ENCODE data around the gene GTF3C5.

The GTF3C5 gene, protein sequence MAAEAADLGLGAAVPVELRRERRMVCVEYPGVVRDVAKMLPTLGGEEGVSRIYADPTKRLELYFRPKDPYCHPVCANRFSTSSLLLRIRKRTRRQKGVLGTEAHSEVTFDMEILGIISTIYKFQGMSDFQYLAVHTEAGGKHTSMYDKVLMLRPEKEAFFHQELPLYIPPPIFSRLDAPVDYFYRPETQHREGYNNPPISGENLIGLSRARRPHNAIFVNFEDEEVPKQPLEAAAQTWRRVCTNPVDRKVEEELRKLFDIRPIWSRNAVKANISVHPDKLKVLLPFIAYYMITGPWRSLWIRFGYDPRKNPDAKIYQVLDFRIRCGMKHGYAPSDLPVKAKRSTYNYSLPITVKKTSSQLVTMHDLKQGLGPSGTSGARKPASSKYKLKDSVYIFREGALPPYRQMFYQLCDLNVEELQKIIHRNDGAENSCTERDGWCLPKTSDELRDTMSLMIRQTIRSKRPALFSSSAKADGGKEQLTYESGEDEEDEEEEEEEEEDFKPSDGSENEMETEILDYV

DNA sequence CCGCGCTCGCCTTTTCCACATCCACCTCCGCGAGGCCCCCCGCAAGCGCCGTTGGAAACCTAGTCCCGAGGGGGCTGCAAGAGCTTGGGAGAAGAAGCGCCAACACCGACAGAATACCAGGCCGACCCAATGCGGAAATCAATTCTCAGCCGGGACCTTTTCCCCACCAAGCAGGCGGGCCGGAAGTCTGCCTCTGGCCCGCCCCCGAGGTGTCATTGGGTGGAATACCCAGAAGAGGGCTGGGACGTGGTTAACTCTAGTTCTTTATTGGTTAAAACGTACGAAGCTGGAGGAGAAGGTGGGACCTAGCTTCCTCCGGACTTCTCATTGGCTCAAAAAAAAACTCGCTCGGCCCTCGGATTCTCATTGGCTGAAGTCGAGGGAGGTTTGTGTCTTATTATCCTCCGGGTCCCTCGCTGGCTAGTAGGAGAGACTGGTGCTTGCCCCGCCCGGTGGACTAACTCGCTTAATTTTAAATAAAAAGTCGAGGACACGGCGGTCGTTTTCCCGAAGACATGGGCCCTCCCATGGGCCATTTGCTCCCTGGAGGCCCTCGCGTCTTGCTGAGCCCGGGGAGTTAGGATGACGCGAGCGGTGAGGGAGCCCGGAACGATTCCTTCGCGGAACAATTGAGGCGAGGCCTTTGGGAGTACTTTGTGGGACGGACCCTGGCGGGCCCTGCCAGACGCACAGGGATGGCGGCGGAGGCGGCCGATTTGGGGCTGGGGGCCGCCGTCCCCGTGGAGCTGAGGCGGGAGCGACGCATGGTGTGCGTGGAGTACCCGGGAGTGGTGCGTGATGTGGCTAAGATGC is at the start of gene GTF3C5:
Gene GTF3C5, plus strand, starts transcription at position 681 of the 813 bp plus-strand sequence. Its CDS starts 15 bp downstream, at position 696.
- peaks cover 37% of the 10 kb centered on the region for H3K4me1 ChIP-seq (ENCODE audit: control insufficient read depth, insufficient read depth, low read length)
- H3K36me3 ChIP-seq (ENCODE audit: control insufficient read depth in 2 of 2, insufficient read depth in 2 of 2, low read length in 2 of 2), result peaks cover 0 to 4% of the 10 kb centered on the region in 2 donors
- H3K27ac ChIP-seq (ENCODE audit: low read length), result peak within 1 kb of the TSS; percentile 77
- H3K9me3 ChIP-seq (ENCODE audit: control insufficient read depth in 2 of 2, low read length in 2 of 2), result no peaks in the 10 kb centered on the region
- H3K27me3 ChIP-seq (ENCODE audit: control insufficient read depth in 1 of 2, insufficient read depth in 2 of 2, low read length in 2 of 2), result no peaks in the 10 kb centered on the region
- peak within 1 kb of the TSS; percentile 81 to 97 for H3K4me3 ChIP-seq (ENCODE audit: low read length in 2 of 2)
- peak within 1 kb of the TSS; percentile 91 to 94 for H3K9ac ChIP-seq (ENCODE audit: low read length in 2 of 2)

DNA sequence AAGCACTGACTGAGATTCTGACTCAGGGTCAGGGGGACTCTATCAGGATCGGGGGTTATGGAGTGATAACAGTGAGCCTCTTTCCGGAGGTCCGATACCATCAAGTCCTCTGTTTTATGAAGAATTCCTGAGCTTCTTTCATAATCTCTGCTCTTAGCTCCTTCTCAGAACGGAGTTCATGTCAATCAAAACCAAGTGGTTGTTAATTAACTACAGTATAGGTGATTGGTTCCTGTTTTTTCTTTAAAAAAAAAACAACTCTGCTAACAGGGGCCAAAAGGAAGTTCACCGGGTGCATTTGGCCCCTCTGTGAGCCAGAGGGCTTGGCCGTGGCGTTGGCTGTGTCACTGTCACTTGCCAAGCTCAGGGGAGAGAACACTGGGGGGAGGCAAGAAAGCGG is 48.3 kb upstream of the GTF3C5 start:
- no peaks in the 10 kb centered on the region for H3K4me1 ChIP-seq (ENCODE audit: control insufficient read depth, insufficient read depth, low read length)
- H3K36me3 ChIP-seq (ENCODE audit: control insufficient read depth in 2 of 2, insufficient read depth in 2 of 2, low read length in 2 of 2), result no peaks in the 10 kb centered on the region
- peaks cover 18 to 30% of the 10 kb centered on the region in 2 donors for H3K27me3 ChIP-seq (ENCODE audit: control insufficient read depth in 1 of 2, insufficient read depth in 2 of 2, low read length in 2 of 2)
- H3K9ac ChIP-seq (ENCODE audit: low read length in 2 of 2), result no peak overlapping the region
- H3K27ac ChIP-seq (ENCODE audit: low read length), result no peak overlapping the region
- no peak overlapping the region for H3K4me3 ChIP-seq (ENCODE audit: low read length in 2 of 2)
- H3K9me3 ChIP-seq (ENCODE audit: control insufficient read depth in 2 of 2, low read length in 2 of 2), result no peaks in the 10 kb centered on the region

DNA sequence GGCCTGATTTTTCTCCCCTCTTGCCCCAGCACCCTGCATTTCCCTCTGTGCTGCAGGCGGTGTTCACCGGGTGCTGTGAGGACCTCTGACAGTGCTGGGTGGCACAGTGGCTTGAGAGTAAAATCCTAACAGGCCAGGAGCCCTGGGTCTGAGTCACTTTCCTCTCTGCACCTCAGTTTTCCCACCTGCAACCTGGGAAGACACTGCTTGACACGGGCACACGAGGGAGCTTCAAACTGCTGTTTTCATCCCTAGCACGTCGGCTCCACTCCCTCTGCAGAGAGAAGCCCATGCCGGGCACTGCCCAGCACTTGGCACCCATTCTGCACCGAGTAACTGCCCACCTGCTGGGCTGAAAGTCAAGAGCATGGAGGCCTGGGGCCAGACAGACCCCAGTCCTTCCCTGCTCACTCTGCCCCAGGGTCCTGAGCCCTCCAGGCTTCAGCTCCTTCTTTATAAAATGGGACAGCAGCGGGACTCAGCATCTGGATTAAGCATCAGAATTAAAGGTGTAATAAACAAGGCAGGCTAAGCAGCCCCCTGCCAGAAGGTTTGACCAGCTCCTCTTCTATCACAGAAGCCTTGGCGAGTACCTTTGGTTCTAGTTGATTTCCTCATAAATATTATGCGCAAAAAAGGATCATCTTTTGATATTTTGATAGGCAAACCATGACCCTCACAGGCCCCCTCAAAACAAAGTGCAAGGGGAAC is 47.2 kb upstream of the GTF3C5 start:
- H3K27ac ChIP-seq (ENCODE audit: low read length), result no peak overlapping the region
- no peak overlapping the region for H3K4me3 ChIP-seq (ENCODE audit: low read length in 2 of 2)
- peaks cover 15 to 26% of the 10 kb centered on the region in 2 donors for H3K27me3 ChIP-seq (ENCODE audit: control insufficient read depth in 1 of 2, insufficient read depth in 2 of 2, low read length in 2 of 2)
- H3K36me3 ChIP-seq (ENCODE audit: control insufficient read depth in 2 of 2, insufficient read depth in 2 of 2, low read length in 2 of 2), result no peaks in the 10 kb centered on the region
- no peaks in the 10 kb centered on the region for H3K9me3 ChIP-seq (ENCODE audit: control insufficient read depth in 2 of 2, low read length in 2 of 2)
- no peaks in the 10 kb centered on the region for H3K4me1 ChIP-seq (ENCODE audit: control insufficient read depth, insufficient read depth, low read length)
- no peak overlapping the region for H3K9ac ChIP-seq (ENCODE audit: low read length in 2 of 2)

DNA sequence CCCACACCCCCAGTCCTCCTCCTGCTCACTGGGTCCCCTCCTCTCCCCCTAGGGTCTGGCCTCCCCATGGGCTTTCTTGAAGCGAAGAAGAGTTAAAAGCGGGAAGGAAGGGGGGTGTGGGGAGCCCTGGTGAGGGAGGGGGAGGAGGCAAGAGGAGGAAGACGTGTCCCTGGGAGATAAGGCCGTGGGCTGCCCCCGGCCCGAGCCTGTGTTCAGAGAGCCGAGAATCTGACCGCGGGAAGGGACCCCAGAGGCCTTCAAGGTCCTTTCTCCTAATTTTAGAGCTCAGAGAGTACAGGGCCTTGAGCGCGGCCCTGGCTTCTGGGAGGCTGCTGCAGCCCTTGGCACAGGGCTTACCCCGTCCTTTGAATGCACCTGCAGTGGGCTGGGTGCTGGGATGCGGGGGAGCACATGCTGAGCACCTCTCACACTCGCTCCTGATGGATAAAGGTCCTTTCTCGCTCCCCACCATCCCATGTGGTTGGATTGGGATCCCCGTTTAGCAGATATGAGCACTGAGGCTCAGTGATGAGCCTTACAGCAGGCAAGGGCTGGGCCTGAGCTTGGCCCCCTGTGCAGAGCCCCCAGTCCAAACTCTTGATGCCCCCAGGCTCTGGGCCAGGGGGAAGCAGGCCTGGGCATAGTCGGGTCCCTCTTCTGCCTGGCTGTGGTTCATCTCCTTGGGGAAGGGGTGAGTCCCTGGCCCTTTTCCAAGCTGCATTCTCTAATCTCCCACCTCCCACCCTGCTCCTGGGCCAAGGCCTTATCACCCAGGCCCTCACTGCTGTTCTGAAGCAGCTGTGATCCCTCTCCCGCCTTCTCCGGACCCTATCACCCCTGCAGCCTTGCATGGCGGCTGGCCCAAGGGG is 46.4 kb upstream of the GTF3C5 start:
- H3K4me1 ChIP-seq (ENCODE audit: control insufficient read depth, insufficient read depth, low read length), result no peaks in the 10 kb centered on the region
- H3K36me3 ChIP-seq (ENCODE audit: control insufficient read depth in 2 of 2, insufficient read depth in 2 of 2, low read length in 2 of 2), result no peaks in the 10 kb centered on the region
- no peak overlapping the region for H3K27ac ChIP-seq (ENCODE audit: low read length)
- H3K9me3 ChIP-seq (ENCODE audit: control insufficient read depth in 2 of 2, low read length in 2 of 2), result no peaks in the 10 kb centered on the region
- no peak overlapping the region for H3K9ac ChIP-seq (ENCODE audit: low read length in 2 of 2)
- peaks cover 10 to 19% of the 10 kb centered on the region in 2 donors for H3K27me3 ChIP-seq (ENCODE audit: control insufficient read depth in 1 of 2, insufficient read depth in 2 of 2, low read length in 2 of 2)
- H3K4me3 ChIP-seq (ENCODE audit: low read length in 2 of 2), result no peak overlapping the region

DNA sequence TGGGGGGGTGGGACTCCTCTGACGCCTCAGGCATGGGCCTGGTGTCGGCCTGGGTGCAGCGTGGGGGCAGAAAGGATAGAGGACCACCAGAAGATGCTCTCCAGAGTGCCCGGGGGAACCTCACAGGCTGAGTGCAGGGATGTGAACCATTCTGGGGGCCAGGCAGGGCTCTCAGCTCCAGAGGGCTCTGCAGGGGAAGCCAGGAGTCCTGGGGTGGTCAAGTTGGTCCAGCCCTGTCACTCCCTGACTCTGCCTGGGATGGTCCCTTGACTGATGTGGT is 45.8 kb upstream of the GTF3C5 start:
- Histone ChIP-seq H3K36me3 (ENCODE audit: control insufficient read depth in 2 of 2, insufficient read depth in 2 of 2, low read length in 2 of 2) (no peaks in the 10 kb centered on the region), H3K27ac (ENCODE audit: low read length) (no peak overlapping the region), H3K4me1 (ENCODE audit: control insufficient read depth, insufficient read depth, low read length) (no peaks in the 10 kb centered on the region), H3K9me3 (ENCODE audit: control insufficient read depth in 2 of 2, low read length in 2 of 2) (no peaks in the 10 kb centered on the region), H3K27me3 (ENCODE audit: control insufficient read depth in 1 of 2, insufficient read depth in 2 of 2, low read length in 2 of 2) (peaks cover 7 to 15% of the 10 kb centered on the region in 2 donors), H3K4me3 (ENCODE audit: low read length in 2 of 2) (no peak overlapping the region), H3K9ac (ENCODE audit: low read length in 2 of 2) (no peak overlapping the region)

DNA sequence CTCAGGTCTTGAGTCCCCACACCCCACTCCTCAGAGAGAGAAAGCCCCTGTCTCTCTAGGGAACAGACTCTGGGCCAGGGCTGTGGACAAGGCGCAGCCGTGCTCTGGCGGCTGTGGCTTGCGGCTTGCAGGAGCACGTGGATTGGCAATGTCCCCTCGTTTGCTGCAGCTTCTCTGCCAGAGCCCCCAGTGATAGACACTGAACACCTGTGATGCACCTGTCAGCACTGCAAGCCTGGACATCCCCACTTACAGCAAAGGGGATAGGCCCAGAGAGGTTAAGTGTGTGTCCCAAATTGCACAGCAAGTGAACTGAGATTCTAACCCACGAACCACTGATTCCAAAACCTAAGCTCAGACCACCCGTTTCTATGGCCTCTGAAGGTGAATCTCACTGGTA is 45.3 kb upstream of the GTF3C5 start:
- Histone ChIP-seq H3K27ac (ENCODE audit: low read length) (no peak overlapping the region), H3K4me3 (ENCODE audit: low read length in 2 of 2) (no peak overlapping the region), H3K9me3 (ENCODE audit: control insufficient read depth in 2 of 2, low read length in 2 of 2) (no peaks in the 10 kb centered on the region), H3K27me3 (ENCODE audit: control insufficient read depth in 1 of 2, insufficient read depth in 2 of 2, low read length in 2 of 2) (peaks cover 8 to 14% of the 10 kb centered on the region in 2 donors), H3K4me1 (ENCODE audit: control insufficient read depth, insufficient read depth, low read length) (no peaks in the 10 kb centered on the region), H3K9ac (ENCODE audit: low read length in 2 of 2) (no peak overlapping the region), H3K36me3 (ENCODE audit: control insufficient read depth in 2 of 2, insufficient read depth in 2 of 2, low read length in 2 of 2) (no peaks in the 10 kb centered on the region)

DNA sequence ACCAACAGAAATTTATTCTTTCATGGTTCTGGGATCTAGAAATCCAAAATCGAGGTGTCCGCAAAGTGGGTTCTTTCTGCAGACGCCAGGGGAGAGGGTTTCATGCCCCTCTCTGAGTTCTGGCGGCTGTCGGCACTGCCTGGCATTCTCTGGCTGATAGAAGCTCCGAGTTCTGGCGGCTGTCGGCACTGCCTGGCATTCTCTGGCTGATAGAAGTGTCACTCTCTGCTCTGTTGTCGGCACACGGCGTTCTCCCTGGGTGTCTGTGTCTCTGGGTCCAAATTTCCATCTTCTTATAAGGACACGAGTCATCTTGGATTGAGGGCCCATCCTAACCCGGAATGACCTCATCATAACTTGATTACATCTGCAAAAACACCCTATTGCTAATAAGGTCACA is 44.7 kb upstream of the GTF3C5 start:
- no peaks in the 10 kb centered on the region for H3K36me3 ChIP-seq (ENCODE audit: control insufficient read depth in 2 of 2, insufficient read depth in 2 of 2, low read length in 2 of 2)
- H3K4me3 ChIP-seq (ENCODE audit: low read length in 2 of 2), result no peak overlapping the region
- no peaks in the 10 kb centered on the region for H3K9me3 ChIP-seq (ENCODE audit: control insufficient read depth in 2 of 2, low read length in 2 of 2)
- no peak overlapping the region for H3K9ac ChIP-seq (ENCODE audit: low read length in 2 of 2)
- H3K27me3 ChIP-seq (ENCODE audit: control insufficient read depth in 1 of 2, insufficient read depth in 2 of 2, low read length in 2 of 2), result peaks cover 14 to 16% of the 10 kb centered on the region in 2 donors
- H3K27ac ChIP-seq (ENCODE audit: low read length), result no peak overlapping the region
- no peaks in the 10 kb centered on the region for H3K4me1 ChIP-seq (ENCODE audit: control insufficient read depth, insufficient read depth, low read length)

DNA sequence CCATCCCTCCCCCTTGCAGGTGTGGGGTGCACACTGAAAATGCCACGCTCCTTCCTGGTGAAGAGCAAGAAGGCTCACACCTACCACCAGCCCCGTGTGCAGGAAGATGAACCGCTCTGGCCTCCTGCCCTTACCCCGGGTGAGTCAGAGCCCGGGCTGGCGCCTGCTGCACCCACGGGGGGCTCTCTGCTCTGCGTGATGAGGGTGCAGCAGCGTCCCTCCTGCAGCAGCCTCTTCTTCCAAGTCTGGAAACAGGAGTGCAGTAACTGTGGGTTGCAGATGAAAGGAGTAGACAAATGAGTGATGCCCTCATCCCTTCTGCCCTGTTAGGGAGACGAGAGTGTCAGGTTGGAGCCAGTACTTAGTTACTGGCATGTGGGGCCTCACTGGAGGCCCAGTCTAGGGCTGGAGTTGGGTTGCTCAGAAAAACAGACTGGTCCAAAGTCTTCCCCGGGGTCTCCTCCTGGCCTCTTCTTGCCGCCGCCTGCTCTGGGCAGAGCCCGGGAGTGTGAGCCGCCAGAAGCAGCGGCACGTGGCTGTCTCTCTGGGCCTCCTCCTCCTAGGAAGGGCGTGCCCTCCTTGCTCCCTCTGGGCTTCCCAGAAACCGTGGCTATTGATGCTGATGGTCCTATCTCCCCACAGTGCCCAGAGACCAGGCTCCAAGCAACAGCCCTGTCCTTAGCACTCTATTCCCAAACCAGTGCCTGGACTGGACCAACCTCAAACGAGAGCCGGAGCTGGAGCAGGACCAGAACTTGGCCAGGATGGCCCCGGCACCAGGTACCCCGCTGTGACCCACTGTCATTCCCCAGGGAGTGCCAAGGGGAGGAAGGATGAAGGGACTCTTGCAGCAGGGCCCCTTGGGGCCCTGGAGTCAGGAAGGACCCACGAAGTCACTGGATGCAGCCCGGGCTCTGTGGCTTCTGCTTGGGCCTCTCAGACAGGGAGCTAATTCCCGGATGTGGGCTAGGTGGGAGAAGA is 43.9 kb upstream of the GTF3C5 start:
- Histone ChIP-seq H3K27me3 (ENCODE audit: control insufficient read depth in 1 of 2, insufficient read depth in 2 of 2, low read length in 2 of 2) (peaks cover 16 to 19% of the 10 kb centered on the region in 2 donors), H3K9me3 (ENCODE audit: control insufficient read depth in 2 of 2, low read length in 2 of 2) (no peaks in the 10 kb centered on the region), H3K9ac (ENCODE audit: low read length in 2 of 2) (no peak overlapping the region), H3K36me3 (ENCODE audit: control insufficient read depth in 2 of 2, insufficient read depth in 2 of 2, low read length in 2 of 2) (no peaks in the 10 kb centered on the region), H3K27ac (ENCODE audit: low read length) (no peak overlapping the region), H3K4me1 (ENCODE audit: control insufficient read depth, insufficient read depth, low read length) (no peaks in the 10 kb centered on the region), H3K4me3 (ENCODE audit: low read length in 2 of 2) (no peak overlapping the region)

DNA sequence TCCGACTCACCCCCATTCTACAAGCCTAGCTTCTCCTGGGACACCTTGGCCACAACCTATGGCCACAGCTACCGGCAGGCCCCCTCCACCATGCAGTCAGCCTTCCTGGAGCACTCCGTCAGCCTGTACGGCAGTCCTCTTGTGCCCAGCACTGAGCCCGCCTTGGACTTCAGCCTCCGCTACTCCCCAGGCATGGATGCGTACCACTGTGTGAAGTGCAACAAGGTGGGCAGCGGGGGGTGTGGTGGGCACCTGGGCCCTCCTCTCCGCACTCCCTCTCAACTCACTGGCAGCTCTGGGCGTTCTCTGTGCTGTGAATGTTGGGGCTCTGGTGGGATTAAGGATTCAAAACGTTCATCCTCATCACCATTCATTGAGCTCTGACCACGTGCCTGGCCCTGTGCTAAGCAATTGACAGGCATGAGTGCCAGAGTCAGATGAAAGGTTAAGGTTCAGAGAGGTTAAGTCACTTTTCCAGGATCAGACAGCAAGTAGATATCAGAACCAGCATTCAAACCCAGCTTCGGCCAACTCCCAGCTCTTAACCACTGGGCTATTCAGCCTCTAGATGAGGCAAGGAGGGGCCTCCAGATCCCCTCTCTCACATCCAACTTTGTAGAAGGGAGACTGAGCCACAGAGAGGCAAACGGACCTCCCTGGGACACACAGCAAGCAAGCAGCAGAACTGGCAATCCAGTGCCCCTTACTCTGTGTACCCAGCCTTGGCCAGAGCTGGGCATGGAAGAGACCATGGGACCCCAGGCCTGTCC is 42.4 kb upstream of the GTF3C5 start:
- Histone ChIP-seq H3K9me3 (ENCODE audit: control insufficient read depth in 2 of 2, low read length in 2 of 2) (no peaks in the 10 kb centered on the region), H3K36me3 (ENCODE audit: control insufficient read depth in 2 of 2, insufficient read depth in 2 of 2, low read length in 2 of 2) (no peaks in the 10 kb centered on the region), H3K9ac (ENCODE audit: low read length in 2 of 2) (no peak overlapping the region), H3K4me3 (ENCODE audit: low read length in 2 of 2) (no peak overlapping the region), H3K4me1 (ENCODE audit: control insufficient read depth, insufficient read depth, low read length) (no peaks in the 10 kb centered on the region), H3K27ac (ENCODE audit: low read length) (no peak overlapping the region), H3K27me3 (ENCODE audit: control insufficient read depth in 1 of 2, insufficient read depth in 2 of 2, low read length in 2 of 2) (peaks cover 21 to 24% of the 10 kb centered on the region in 2 donors)

Data from stomach smooth muscle (tissue), 2 donors.